SK-N-SH treated with all-trans-retinoic acid at 6 μM for 48 hours (cell line): ENCODE data around the gene ZSCAN10.

Experiments
- ARNTL ChIP-seq: fragments of 450-650 bp; formaldehyde crosslinking; IDR thresholded peaks from 2 replicates; pipeline ENCODE4 v1.5.0; 2020; ENCODE audit warnings: low read depth, mild to moderate bottlenecking, moderate library complexity, borderline replicate concordance
- CREB5 ChIP-seq: fragments of 250-450 bp; sonication (Bioruptor Pico); IDR thresholded peaks from 2 replicates; pipeline ENCODE4 v1.5.1; 2020; ENCODE audit warnings: low read depth, mild to moderate bottlenecking, moderate library complexity
- CSDC2 ChIP-seq: fragments of 250-450 bp; sonication (Bioruptor Pico); IDR thresholded peaks from 2 replicates; pipeline ENCODE4 v1.5.0; 2020; ENCODE audit warnings: mild to moderate bottlenecking, moderate library complexity
- GLIS3 ChIP-seq: fragments of 250-450 bp; sonication (Bioruptor Pico); IDR thresholded peaks from 2 replicates; pipeline ENCODE4 v1.5.0; 2020; ENCODE audit warnings: mild to moderate bottlenecking, moderate library complexity
- PATZ1 ChIP-seq: fragments of 250-450 bp; sonication (Bioruptor Pico); IDR thresholded peaks from 2 replicates; pipeline ENCODE4 v1.8.0; 2020; ENCODE audit warnings: mild to moderate bottlenecking, moderate library complexity, borderline replicate concordance
- RARB ChIP-seq: fragments of 250-450 bp; sonication (Bioruptor Pico); IDR thresholded peaks from 2 replicates; pipeline ENCODE4 v1.8.0; 2021; ENCODE audit warnings: mild to moderate bottlenecking, moderate library complexity
- TOX ChIP-seq: fragments of 250-450 bp; sonication (Bioruptor Pico); IDR thresholded peaks from 2 replicates; pipeline ENCODE4 v1.8.0; 2021; ENCODE audit warnings: mild to moderate bottlenecking, moderate library complexity, borderline replicate concordance
- ZFP30 ChIP-seq: fragments of 450-650 bp; formaldehyde crosslinking; IDR thresholded peaks from 2 replicates; pipeline ENCODE4 v1.5.0; 2022; ENCODE audit warnings: mild to moderate bottlenecking, moderate library complexity
- ZNF8 ChIP-seq: fragments of 450-650 bp; formaldehyde crosslinking; IDR thresholded peaks from 2 replicates; pipeline ENCODE4 v1.5.0; 2020; ENCODE audit warnings: mild to moderate bottlenecking, moderate library complexity

GRCh38 chr16:3137267-3137666 lies 38.2 kb upstream of the ZSCAN10 start:
- TF ChIP-seq TOX (CRISPR knock-in tag) (no peak), ZFP30 (CRISPR knock-in tag) (no peak), ARNTL (CRISPR knock-in tag) (no peak), CREB5 (CRISPR knock-in tag) (no peak), PATZ1 (CRISPR knock-in tag) (no peak), ZNF8 (CRISPR knock-in tag) (no peak), CSDC2 (CRISPR knock-in tag) (no peak), GLIS3 (no peak), RARB (no peak)
